Measurements from ENCODE around the gene PLAGL2.

GRCh38 chr20:32208499-32209154, 1.1 kb upstream of the PLAGL2 start:
- TF ChIP-seq CTCF (conservative IDR thresholded peaks at IDR 0.05; ENCODE audit: low read depth, low read length) (no peak), RAD21 (IDR thresholded peaks at IDR 0.05; ENCODE audit: low read length) (no peak), POLR2A (IDR thresholded peaks at IDR 0.05; ENCODE audit: low read depth, low read length) (no peak), RFX5 (IDR thresholded peaks at IDR 0.05; ENCODE audit: low read depth, low read length) (no peak), NFE2L2 (IDR thresholded peaks at IDR 0.05; ENCODE audit: low read depth, low read length) (no peak), MAZ (IDR thresholded peaks at IDR 0.05; ENCODE audit: borderline replicate concordance, low read depth, low read length) (no peak), MXI1 (IDR thresholded peaks at IDR 0.05; ENCODE audit: borderline replicate concordance, low read depth, low read length) (no peak), USF2 (IDR thresholded peaks at IDR 0.05; ENCODE audit: low read depth, low read length) (no peak), FOS (IDR thresholded peaks at IDR 0.05; ENCODE audit: low read depth, low read length) (no peak), RCOR1 (IDR thresholded peaks at IDR 0.05; ENCODE audit: insufficient replicate concordance, low read length) (no peak), MAFK (IDR thresholded peaks at IDR 0.05; ENCODE audit: low read depth, low read length) (no peak)

Measured in IMR-90 (cell line).